Brain microvascular endothelial cell (primary cell): ENCODE measurements around the gene PRMT7.

Source experiments
- DNase-seq: peaks from one replicate; pipeline ENCODE4 v3.0.0-alpha.2; 2020
- H3K27ac ChIP-seq: fragments of 250-450 bp; sonication (Bioruptor Pico); 2 replicates; pipeline ENCODE4 v1.5.1; 2020; ENCODE audit warnings: mild to moderate bottlenecking, moderate library complexity
- H3K27me3 ChIP-seq: fragments of 250-450 bp; sonication (Bioruptor Pico); replicated peaks from 2 replicates; pipeline ENCODE4 v1.5.1; 2020; ENCODE audit warnings: mild to moderate bottlenecking
- H3K36me3 ChIP-seq: fragments of 250-450 bp; sonication (Bioruptor Pico); replicated peaks from 2 replicates; pipeline ENCODE4 v1.5.1; 2020; ENCODE audit warnings: mild to moderate bottlenecking
- H3K4me3 ChIP-seq: 2 replicates; pipeline ENCODE4 v1.5.1; 2011; ENCODE audit warnings: low read depth, mild to moderate bottlenecking, control low read depth, low read length, moderate library complexity
- CTCF ChIP-seq: IDR thresholded peaks from 2 replicates; pipeline ENCODE4 v1.5.1; 2011; ENCODE audit warnings: low read depth, mild to moderate bottlenecking, moderate library complexity, low read length, control low read depth, inconsistent platforms; ENCODE audit errors: missing control alignments
- in situ Hi-C: cut with HindIII; loops from 2 replicates; pipeline ENCODE4 v1.10.0; 2017; ENCODE audit warnings: low sequenced_read_pairs, low pct_ligation_motif_present

The PRMT7 gene

GRCh38 chr16:68267612-68268405, 43.0 kb upstream of the PRMT7 start:
- no peak overlapping the region for H3K27ac ChIP-seq

GRCh38 chr16:68269793-68270192, 41.0 kb upstream of the PRMT7 start:
- H3K27ac ChIP-seq, result no peak overlapping the region
- DNase-seq, result no peak
- in situ Hi-C loops, result no loop called here
- H3K27me3 ChIP-seq, result no peaks in the 10 kb centered on the region
- no peak for TF ChIP-seq CTCF
- peaks cover 10% of the 10 kb centered on the region for H3K36me3 ChIP-seq
- H3K4me3 ChIP-seq, result no peak overlapping the region

More at GRCh38 chr16:68267612-68268405, 43.0 kb upstream of the PRMT7 start:
- H3K36me3 ChIP-seq, result no peaks in the 10 kb centered on the region
- no peak for DNase-seq
- H3K27me3 ChIP-seq, result no peaks in the 10 kb centered on the region
- no peak overlapping the region for H3K4me3 ChIP-seq
- in situ Hi-C loops, result no loop called here
- no peak for TF ChIP-seq CTCF

GRCh38 chr16:68270353-68270752, 40.5 kb upstream of the PRMT7 start:
- TF ChIP-seq CTCF, result no peak
- DNase-seq, result no peak
- H3K27ac ChIP-seq, result no peak overlapping the region
- H3K27me3 ChIP-seq, result no peaks in the 10 kb centered on the region
- in situ Hi-C loops, result no loop called here
- peaks cover 11% of the 10 kb centered on the region for H3K36me3 ChIP-seq
- H3K4me3 ChIP-seq, result no peak overlapping the region

- in situ Hi-C loops, result no loop called here
- H3K4me3 ChIP-seq, result no peak overlapping the region
- no peaks in the 10 kb centered on the region for H3K27me3 ChIP-seq
- no peak overlapping the region for H3K27ac ChIP-seq
- DNase-seq, result no peak
- H3K36me3 ChIP-seq, result peaks cover 15% of the 10 kb centered on the region
- TF ChIP-seq CTCF, result no peak
These were observed 38.2 kb upstream of the PRMT7 start for GRCh38 chr16:68272507-68273209.

- H3K27ac ChIP-seq, result no peak overlapping the region
- in situ Hi-C loops, result no loop called here
- H3K4me3 ChIP-seq, result no peak overlapping the region
These were observed 37.4 kb upstream of the PRMT7 start for GRCh38 chr16:68273459-68273858.

More at GRCh38 chr16:68273459-68273858, 37.4 kb upstream of the PRMT7 start:
- no peak for TF ChIP-seq CTCF
- Histone ChIP-seq H3K27me3 (no peaks in the 10 kb centered on the region), H3K36me3 (peaks cover 18% of the 10 kb centered on the region)
- no peak for DNase-seq
